ENCODE measurements around the gene MED27. TPM values are rescaled to one million over a fixed set of nuclear protein-coding genes. Genes with fewer than 3 reads are reported as not detected.

Gene MED27
- total RNA-seq, 2 donors from 2014 or later = 29.8 to 37.0 TPM

DNA sequence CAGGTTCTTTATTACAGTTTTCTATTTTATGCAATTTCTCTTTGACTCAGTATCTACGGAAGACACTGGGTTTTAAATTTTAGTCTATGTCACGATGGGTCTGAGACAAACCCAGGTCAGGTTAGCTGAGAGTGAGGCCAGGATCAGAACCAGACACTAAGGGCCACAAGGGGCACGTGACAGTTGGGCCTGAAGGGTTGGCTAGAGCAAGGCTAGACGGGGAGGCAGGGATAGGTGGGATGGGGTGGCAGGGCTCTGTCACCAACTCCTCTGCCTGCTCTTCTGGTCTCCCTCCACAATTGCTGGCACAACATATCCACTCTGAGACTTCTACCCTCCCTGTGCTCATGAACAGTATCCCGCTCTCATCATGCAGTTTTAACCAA, 76.4 kb downstream of the MED27 start:
- WGBS, 2 experiments (ENCODE audit: insufficient coverage in 1 of 2, insufficient read length in 1 of 2) = 89% methylated on average over 5 of the region's 5 CpGs; no CpG with 5 or more reads in 1 of the 2 experiments
- H3K27ac Mint-ChIP-seq = no peak overlapping the region
- H3K9me3 ChIP-seq (ENCODE audit: control insufficient read depth, low read length) = peaks cover 21% of the 10 kb centered on the region
- DNase-seq = no peak
- H3K4me3 Mint-ChIP-seq = no peak overlapping the region
- H3K4me1 Mint-ChIP-seq = peaks cover 51% of the 10 kb centered on the region
- H3K27me3 Mint-ChIP-seq (ENCODE audit: insufficient read depth) = no peaks in the 10 kb centered on the region
- TF ChIP-seq, protein P1, sequence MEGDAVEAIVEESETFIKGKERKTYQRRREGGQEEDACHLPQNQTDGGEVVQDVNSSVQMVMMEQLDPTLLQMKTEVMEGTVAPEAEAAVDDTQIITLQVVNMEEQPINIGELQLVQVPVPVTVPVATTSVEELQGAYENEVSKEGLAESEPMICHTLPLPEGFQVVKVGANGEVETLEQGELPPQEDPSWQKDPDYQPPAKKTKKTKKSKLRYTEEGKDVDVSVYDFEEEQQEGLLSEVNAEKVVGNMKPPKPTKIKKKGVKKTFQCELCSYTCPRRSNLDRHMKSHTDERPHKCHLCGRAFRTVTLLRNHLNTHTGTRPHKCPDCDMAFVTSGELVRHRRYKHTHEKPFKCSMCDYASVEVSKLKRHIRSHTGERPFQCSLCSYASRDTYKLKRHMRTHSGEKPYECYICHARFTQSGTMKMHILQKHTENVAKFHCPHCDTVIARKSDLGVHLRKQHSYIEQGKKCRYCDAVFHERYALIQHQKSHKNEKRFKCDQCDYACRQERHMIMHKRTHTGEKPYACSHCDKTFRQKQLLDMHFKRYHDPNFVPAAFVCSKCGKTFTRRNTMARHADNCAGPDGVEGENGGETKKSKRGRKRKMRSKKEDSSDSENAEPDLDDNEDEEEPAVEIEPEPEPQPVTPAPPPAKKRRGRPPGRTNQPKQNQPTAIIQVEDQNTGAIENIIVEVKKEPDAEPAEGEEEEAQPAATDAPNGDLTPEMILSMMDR (conservative IDR thresholded peaks at IDR 0.05) = no peak
- H3K4me3 ChIP-seq (ENCODE audit: low read length) = no peak overlapping the region
- peaks cover 13% of the 10 kb centered on the region for H3K4me1 ChIP-seq (ENCODE audit: control insufficient read depth, insufficient read depth, low read length)
- no peak overlapping the region for H3K9ac ChIP-seq (ENCODE audit: extremely low read depth, low read length, poor library complexity, severe bottlenecking)
- peaks cover 19% of the 10 kb centered on the region for H3K36me3 Mint-ChIP-seq (ENCODE audit: low read depth)
- H3K9me3 Mint-ChIP-seq = peaks cover 15% of the 10 kb centered on the region
- H3K27me3 ChIP-seq (ENCODE audit: control insufficient read depth, insufficient read depth, low read length, poor library complexity, severe bottlenecking) = no peaks in the 10 kb centered on the region
- no peak overlapping the region for H3K27ac ChIP-seq (ENCODE audit: low read depth, low read length)
- no peaks in the 10 kb centered on the region for H3K36me3 ChIP-seq (ENCODE audit: control insufficient read depth, insufficient read depth, low read length)

DNA sequence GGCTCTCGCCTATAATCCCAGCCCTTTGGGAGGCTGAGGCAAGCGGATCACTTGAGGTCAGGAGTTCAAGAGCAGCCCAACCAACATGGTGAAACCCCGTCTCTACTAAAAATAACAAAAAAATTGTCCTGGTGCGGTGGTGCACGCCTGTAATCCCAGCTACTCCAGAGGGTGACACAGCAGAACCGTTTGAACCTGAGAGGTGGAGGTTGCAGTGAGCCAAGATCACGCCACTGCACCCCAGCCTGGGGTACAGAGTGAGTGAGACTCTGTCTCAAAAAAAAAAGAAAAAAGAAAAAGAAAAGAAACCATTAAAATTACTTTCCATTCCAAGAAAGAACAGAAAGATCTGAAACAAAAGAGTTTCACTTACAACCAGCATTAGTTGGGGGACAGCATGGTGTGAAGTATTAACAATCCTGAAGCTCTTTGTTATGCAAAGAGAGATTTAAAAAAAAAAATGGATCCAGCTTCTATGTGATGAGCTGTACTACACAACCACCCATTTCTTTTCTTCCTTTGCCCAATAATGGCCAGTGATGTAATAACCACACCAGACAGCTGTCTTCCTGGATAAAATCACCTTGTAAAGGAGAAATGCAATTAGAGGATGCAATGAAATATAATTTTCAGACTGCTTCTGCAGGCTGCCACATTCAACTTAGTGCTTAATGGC, 76.9 kb downstream of the MED27 start:
- Histone ChIP-seq H3K9ac (ENCODE audit: extremely low read depth, low read length, poor library complexity, severe bottlenecking) (no peak overlapping the region), H3K4me1 (ENCODE audit: control insufficient read depth, insufficient read depth, low read length) (peaks cover 12% of the 10 kb centered on the region), H3K4me3 (ENCODE audit: low read length) (no peak overlapping the region), H3K9me3 (ENCODE audit: control insufficient read depth, low read length) (peaks cover 21% of the 10 kb centered on the region), H3K27ac (ENCODE audit: low read depth, low read length) (no peak overlapping the region), H3K36me3 (ENCODE audit: control insufficient read depth, insufficient read depth, low read length) (no peaks in the 10 kb centered on the region), H3K27me3 (ENCODE audit: control insufficient read depth, insufficient read depth, low read length, poor library complexity, severe bottlenecking) (no peaks in the 10 kb centered on the region)
- 74 to 78% methylated on average over 7 of the region's 7 CpGs for WGBS, 2 experiments (ENCODE audit: insufficient coverage in 1 of 2, insufficient read length in 1 of 2)
- Mint-ChIP-seq H3K4me3 (no peak overlapping the region), H3K27me3 (ENCODE audit: insufficient read depth) (no peaks in the 10 kb centered on the region), H3K27ac (no peak overlapping the region), H3K36me3 (ENCODE audit: low read depth) (peaks cover 21% of the 10 kb centered on the region), H3K9me3 (peaks cover 15% of the 10 kb centered on the region), H3K4me1 (peaks cover 48% of the 10 kb centered on the region)
- TF ChIP-seq, protein P1 (conservative IDR thresholded peaks at IDR 0.05) = no peak
- DNase-seq = no peak

DNA sequence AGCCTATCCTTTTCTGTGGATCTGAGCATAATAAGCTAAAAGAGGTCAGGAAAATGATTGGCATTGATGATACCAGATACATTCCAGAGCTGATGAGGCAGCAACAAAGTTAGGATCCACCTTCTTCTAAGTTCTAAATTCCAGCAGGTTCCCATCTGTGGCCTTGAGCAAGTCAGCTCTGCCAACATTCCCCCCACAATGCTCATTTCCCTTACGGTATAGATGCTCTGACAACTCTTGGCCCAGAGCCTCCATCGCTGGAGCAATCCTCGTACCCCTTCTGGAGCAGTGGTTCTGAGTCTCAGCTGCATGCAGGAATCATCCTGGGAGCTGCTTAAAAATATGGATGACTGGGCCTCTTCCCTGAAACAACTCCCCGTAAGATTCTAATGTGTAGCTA, 78.1 kb downstream of the MED27 start:
- no peak for DNase-seq
- WGBS, 2 experiments (ENCODE audit: insufficient coverage in 1 of 2, insufficient read length in 1 of 2) = 96 to 100% methylated on average over 1 to 4 of the region's 4 CpGs
- H3K9me3 ChIP-seq (ENCODE audit: control insufficient read depth, low read length) = peaks cover 21% of the 10 kb centered on the region
- no peaks in the 10 kb centered on the region for H3K27me3 ChIP-seq (ENCODE audit: control insufficient read depth, insufficient read depth, low read length, poor library complexity, severe bottlenecking)
- Mint-ChIP-seq H3K9me3 (peaks cover 15% of the 10 kb centered on the region), H3K4me1 (peaks cover 38% of the 10 kb centered on the region), H3K27me3 (ENCODE audit: insufficient read depth) (no peaks in the 10 kb centered on the region), H3K36me3 (ENCODE audit: low read depth) (peaks cover 22% of the 10 kb centered on the region), H3K4me3 (no peak overlapping the region), H3K27ac (no peak overlapping the region)
- H3K4me3 ChIP-seq (ENCODE audit: low read length) = no peak overlapping the region
- no peaks in the 10 kb centered on the region for H3K36me3 ChIP-seq (ENCODE audit: control insufficient read depth, insufficient read depth, low read length)
- TF ChIP-seq, protein P1 (conservative IDR thresholded peaks at IDR 0.05) = no peak
- H3K9ac ChIP-seq (ENCODE audit: extremely low read depth, low read length, poor library complexity, severe bottlenecking) = no peak overlapping the region
- H3K4me1 ChIP-seq (ENCODE audit: control insufficient read depth, insufficient read depth, low read length) = peaks cover 12% of the 10 kb centered on the region
- no peak overlapping the region for H3K27ac ChIP-seq (ENCODE audit: low read depth, low read length)

Measured in endodermal cell (in vitro differentiated cells).